GM23248 (cell line): ENCODE measurements around the gene RFX3.

Experiments used
- EZH2 ChIP-seq: fragments of 200-600 bp; sonication (generic); IDR thresholded peaks from 2 replicates; pipeline ENCODE4 v1.6.1; 2018; ENCODE audit warnings: antibody characterized with exemption, mild to moderate bottlenecking; ENCODE audit not compliant: insufficient read depth, poor library complexity, severe bottlenecking
- EZH2phosphoT487 ChIP-seq: fragments of 200-600 bp; sonication (generic); IDR thresholded peaks from 2 replicates; pipeline ENCODE4 v1.6.1; 2018; ENCODE audit warnings: antibody characterized with exemption, moderate library complexity, mild to moderate bottlenecking, low read depth; ENCODE audit not compliant: insufficient read depth

DNA sequence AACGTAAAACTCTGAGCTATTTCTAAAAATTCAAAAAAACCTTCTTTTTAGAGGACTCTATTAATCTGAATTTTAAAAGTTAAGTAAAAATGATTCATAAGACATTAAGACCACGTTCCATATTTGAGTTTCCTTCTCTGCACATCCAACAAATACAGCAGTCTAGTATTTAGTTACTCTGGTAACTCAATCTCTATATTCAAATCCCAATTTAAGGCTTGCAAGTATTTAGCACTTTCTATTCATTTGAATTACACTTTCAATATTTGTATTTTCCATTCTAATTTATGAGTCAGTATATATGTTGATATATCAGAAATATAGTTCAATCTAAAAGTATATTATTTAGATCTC is 17.7 kb downstream of the RFX3 start:
- TF ChIP-seq EZH2 (no peak), EZH2phosphoT487 (no peak)
